Cortex of kidney (tissue), 1 donor: ENCODE data around the gene HOXA3.

ENCODE experiments used
- DNase-seq: peaks from one replicate; lab custom pipeline; 2025; lab: John Stamatoyannopoulos, UW

HOXA3 gene

GRCh38 chr7:27189295-27189996, 37.1 kb upstream of the HOXA3 start:
- DNase-seq, result no peak

- DNase-seq, result no peak
These were observed 36.3 kb upstream of the HOXA3 start for GRCh38 chr7:27188386-27189294.

- DNase-seq, result no peak
These were observed 35.3 kb upstream of the HOXA3 start for GRCh38 chr7:27187475-27188385.

GRCh38 chr7:27186668-27187474, 34.5 kb upstream of the HOXA3 start:
- DNase-seq, result no peak

- no peak for DNase-seq
These were observed 33.7 kb upstream of the HOXA3 start for GRCh38 chr7:27185854-27186667.

GRCh38 chr7:27185013-27185853, 32.9 kb upstream of the HOXA3 start, which contains the start of gene HOXA11:
TSS of gene HOXA11 (minus strand) at chr7:27185232. CDS start at chr7:27185144, 88 bp downstream.
- DNase-seq, result no peak

- no peak for DNase-seq
These were observed 32.1 kb upstream of the HOXA3 start for GRCh38 chr7:27184337-27185012.

- no peak for DNase-seq
These were observed 31.4 kb upstream of the HOXA3 start for GRCh38 chr7:27183682-27184336.

GRCh38 chr7:27182861-27183681, 30.7 kb upstream of the HOXA3 start:
- DNase-seq, result no peak

- DNase-seq, result no peak
These were observed 30.0 kb upstream of the HOXA3 start for GRCh38 chr7:27182285-27182841.

- no peak for DNase-seq
These were observed 29.5 kb upstream of the HOXA3 start for GRCh38 chr7:27181795-27182275.

- no peak for DNase-seq
These were observed 28.3 kb upstream of the HOXA3 start for GRCh38 chr7:27180431-27181420.

- DNase-seq, result no peak
These were observed 27.4 kb upstream of the HOXA3 start for GRCh38 chr7:27179503-27180430.

GRCh38 chr7:27179030-27179429, 26.6 kb upstream of the HOXA3 start:
- no peak for DNase-seq
